ENCODE data around the gene FRMD4A. TPM values are rescaled to one million over a fixed set of nuclear protein-coding genes. Genes with fewer than 3 reads are reported as not detected.
A peak's percentile ranks its signal among the peaks of the same experiment; 100 is the strongest.

Gene FRMD4A
- total and polyA plus RNA-seq, 8 donors, result 6.9 to 25.3 (median 11.3) TPM

- Histone ChIP-seq H3K27ac (no peak overlapping the region), H3K36me3 (no peaks in the 10 kb centered on the region), H3K4me3 (no peak overlapping the region), H3K27me3 (peaks cover 0 to 44% (median 6%) of the 10 kb centered on the region in 3 donors), H3K9me3 (no peaks in the 10 kb centered on the region), H3K4me1 (peaks cover 0 to 5% (median 0%) of the 10 kb centered on the region in 4 donors)
- TF ChIP-seq EP300 (IDR thresholded peaks at IDR 0.05), result no peak
- TF ChIP-seq POLR2AphosphoS5 (IDR thresholded peaks at IDR 0.05), result no peak
- no peak for TF ChIP-seq CTCF (IDR thresholded peaks at IDR 0.05)
- TF ChIP-seq POLR2A (IDR thresholded peaks at IDR 0.05), result no peak
- no peak for DNase-seq
- 77 to 89% (median 82%) methylated on average over 3 of the region's 3 CpGs for WGBS, 5 donors
- intact Hi-C loops (cut with DNase I; ENCODE audit: low total_unique reads), result no loop called here
These were observed 149.2 kb downstream of the FRMD4A start for GRCh38 chr10:14181567-14181936.

- H3K27me3 ChIP-seq, result peaks cover 0 to 49% (median 6%) of the 10 kb centered on the region in 3 donors
- no peaks in the 10 kb centered on the region for H3K9me3 ChIP-seq
- no peaks in the 10 kb centered on the region for H3K36me3 ChIP-seq
- 40 to 46% (median 44%) methylated on average over 13 of the region's 13 CpGs for WGBS, 5 donors
- H3K27ac ChIP-seq, result no peak overlapping the region
- no peak for DNase-seq
- TF ChIP-seq POLR2A (IDR thresholded peaks at IDR 0.05), result no peak
- no peak for TF ChIP-seq EP300 (IDR thresholded peaks at IDR 0.05)
- no peak for TF ChIP-seq CTCF (IDR thresholded peaks at IDR 0.05)
- TF ChIP-seq POLR2AphosphoS5 (IDR thresholded peaks at IDR 0.05), result no peak
- H3K4me1 ChIP-seq, result peaks cover 0 to 5% (median 0%) of the 10 kb centered on the region in 4 donors
- no peak overlapping the region for H3K4me3 ChIP-seq
- intact Hi-C loops (cut with DNase I; ENCODE audit: low total_unique reads), result no loop called here
These were observed 149.7 kb downstream of the FRMD4A start for GRCh38 chr10:14180911-14181566.

GRCh38 chr10:14179251-14179650 lies 151.5 kb downstream of the FRMD4A start:
- H3K36me3 ChIP-seq, result no peaks in the 10 kb centered on the region
- intact Hi-C loops (cut with DNase I; ENCODE audit: low total_unique reads), result no loop called here
- 37 to 48% (median 45%) methylated on average over 2 of the region's 2 CpGs for WGBS, 5 donors
- DNase-seq, result no peak
- no peak for TF ChIP-seq EP300 (IDR thresholded peaks at IDR 0.05)
- TF ChIP-seq POLR2AphosphoS5 (IDR thresholded peaks at IDR 0.05), result no peak
- no peak for TF ChIP-seq CTCF (IDR thresholded peaks at IDR 0.05)
- TF ChIP-seq POLR2A (IDR thresholded peaks at IDR 0.05), result no peak
- H3K9me3 ChIP-seq, result no peaks in the 10 kb centered on the region
- H3K4me1 ChIP-seq, result peaks cover 2 to 4% (median 3%) of the 10 kb centered on the region in 4 donors
- H3K27me3 ChIP-seq, result peaks cover 0 to 64% (median 14%) of the 10 kb centered on the region in 3 donors
- H3K4me3 ChIP-seq, result no peak overlapping the region
- H3K27ac ChIP-seq, result no peak overlapping the region

GRCh38 chr10:14173706-14174594 lies 156.8 kb downstream of the FRMD4A start:
- Histone ChIP-seq H3K27ac (peak overlapping the region in 1 of 5 donors; percentile 26), H3K4me1 (peaks cover 6 to 18% (median 14%) of the 10 kb centered on the region in 4 donors), H3K27me3 (peaks cover 0 to 47% (median 26%) of the 10 kb centered on the region in 3 donors), H3K36me3 (no peaks in the 10 kb centered on the region), H3K9me3 (no peaks in the 10 kb centered on the region), H3K4me3 (peak overlapping the region; percentile 42 to 44 (median 42))
- TF ChIP-seq CTCF (IDR thresholded peaks at IDR 0.05), result no peak
- no peak for TF ChIP-seq POLR2A (IDR thresholded peaks at IDR 0.05)
- TF ChIP-seq EP300 (IDR thresholded peaks at IDR 0.05), result no peak
- no peak for TF ChIP-seq POLR2AphosphoS5 (IDR thresholded peaks at IDR 0.05)
- 3 to 5% (median 3%) methylated on average over 32 of the region's 32 CpGs for WGBS, 5 donors
- intact Hi-C loops (cut with DNase I; ENCODE audit: low total_unique reads), result no loop called here
- peak in 1 of 2 donors; percentile 52 for DNase-seq

All from stomach (tissue), 9 donors.